ENCODE data around the gene RALGAPA1.
"Not testable (repeated sequence)": the region's sequence is repeated elsewhere in the genome, so short reads cannot be mapped to it uniquely, and the experiment has no call there.

Gene RALGAPA1

GRCh38 chr14:35747379-35747778 is 61.7 kb downstream of the RALGAPA1 start:
- DNase-seq (ENCODE audit: low read depth) = no peak
- no peak overlapping the region for H3K4me3 ChIP-seq (ENCODE audit: control insufficient read depth, low read depth, low read length)
- TF ChIP-seq, protein P1, sequence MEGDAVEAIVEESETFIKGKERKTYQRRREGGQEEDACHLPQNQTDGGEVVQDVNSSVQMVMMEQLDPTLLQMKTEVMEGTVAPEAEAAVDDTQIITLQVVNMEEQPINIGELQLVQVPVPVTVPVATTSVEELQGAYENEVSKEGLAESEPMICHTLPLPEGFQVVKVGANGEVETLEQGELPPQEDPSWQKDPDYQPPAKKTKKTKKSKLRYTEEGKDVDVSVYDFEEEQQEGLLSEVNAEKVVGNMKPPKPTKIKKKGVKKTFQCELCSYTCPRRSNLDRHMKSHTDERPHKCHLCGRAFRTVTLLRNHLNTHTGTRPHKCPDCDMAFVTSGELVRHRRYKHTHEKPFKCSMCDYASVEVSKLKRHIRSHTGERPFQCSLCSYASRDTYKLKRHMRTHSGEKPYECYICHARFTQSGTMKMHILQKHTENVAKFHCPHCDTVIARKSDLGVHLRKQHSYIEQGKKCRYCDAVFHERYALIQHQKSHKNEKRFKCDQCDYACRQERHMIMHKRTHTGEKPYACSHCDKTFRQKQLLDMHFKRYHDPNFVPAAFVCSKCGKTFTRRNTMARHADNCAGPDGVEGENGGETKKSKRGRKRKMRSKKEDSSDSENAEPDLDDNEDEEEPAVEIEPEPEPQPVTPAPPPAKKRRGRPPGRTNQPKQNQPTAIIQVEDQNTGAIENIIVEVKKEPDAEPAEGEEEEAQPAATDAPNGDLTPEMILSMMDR (conservative IDR thresholded peaks at IDR 0.05; ENCODE audit: control insufficient read depth, insufficient read depth, low read depth, low read length) = no peak

GRCh38 chr14:35742442-35742841 is 66.7 kb downstream of the RALGAPA1 start:
- H3K4me3 ChIP-seq (ENCODE audit: control insufficient read depth, low read depth, low read length) = no peak overlapping the region
- TF ChIP-seq, protein P1 (conservative IDR thresholded peaks at IDR 0.05; ENCODE audit: control insufficient read depth, insufficient read depth, low read depth, low read length) = no peak
- no peak for DNase-seq (ENCODE audit: low read depth)

- DNase-seq (ENCODE audit: low read depth) = no peak
- no peak overlapping the region for H3K4me3 ChIP-seq (ENCODE audit: control insufficient read depth, low read depth, low read length)
- TF ChIP-seq, protein P1 (conservative IDR thresholded peaks at IDR 0.05; ENCODE audit: control insufficient read depth, insufficient read depth, low read depth, low read length) = no peak
Observed at GRCh38 chr14:35742032-35742371, 67.1 kb downstream of the RALGAPA1 start.

DNA sequence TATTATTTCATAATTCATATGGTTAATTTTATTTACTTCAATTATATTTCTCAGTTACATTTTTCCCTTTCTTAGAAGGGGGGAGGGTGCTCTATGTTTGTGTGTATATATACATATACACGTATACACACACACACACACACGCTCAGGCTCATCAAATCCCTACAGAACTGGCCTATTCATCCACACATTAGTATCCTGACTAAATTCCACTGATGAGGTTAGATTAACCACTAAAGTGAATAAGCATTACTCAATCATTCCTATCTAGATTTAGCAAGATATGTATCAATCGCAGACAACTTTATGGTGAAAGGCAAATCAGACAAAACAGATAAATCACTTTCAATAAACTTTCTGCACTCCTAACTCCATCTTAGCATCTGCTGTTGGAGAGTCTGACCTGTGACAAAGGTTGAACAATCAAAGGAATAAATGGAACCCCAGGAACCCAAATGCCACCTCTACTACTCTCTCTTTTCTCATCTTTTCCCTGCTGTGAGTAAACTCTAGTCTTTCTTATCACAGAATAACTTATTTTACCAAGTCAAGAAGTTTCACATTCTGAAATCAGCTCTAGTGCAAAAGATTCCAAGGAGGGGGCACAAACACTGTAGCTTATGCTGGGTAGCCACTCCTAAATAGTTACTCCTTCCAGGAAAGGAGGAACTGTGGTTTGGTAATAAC is 67.6 kb downstream of the RALGAPA1 start:
- no peak overlapping the region for H3K4me3 ChIP-seq (ENCODE audit: control insufficient read depth, low read depth, low read length)
- TF ChIP-seq, protein P1 (conservative IDR thresholded peaks at IDR 0.05; ENCODE audit: control insufficient read depth, insufficient read depth, low read depth, low read length) = no peak
- DNase-seq (ENCODE audit: low read depth) = no peak

DNA sequence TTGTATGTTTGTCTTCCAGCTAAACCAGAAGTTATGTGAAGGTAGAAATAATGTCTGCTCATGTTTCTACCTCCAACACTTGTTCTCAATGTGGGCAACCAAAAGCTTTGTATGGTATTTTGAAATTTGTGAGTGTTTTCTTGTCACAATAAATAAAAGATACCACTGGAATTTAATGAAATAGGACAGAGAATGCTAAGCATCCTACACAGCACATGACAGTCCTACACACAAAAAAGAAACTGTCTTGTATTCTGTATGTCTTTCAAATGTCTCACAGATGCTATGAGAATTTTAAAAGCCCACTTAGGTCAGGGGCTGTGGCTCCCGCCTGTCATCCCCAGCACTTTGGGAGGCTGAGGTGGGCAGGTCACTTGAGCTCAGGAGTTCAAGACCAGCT is 68.9 kb downstream of the RALGAPA1 start:
- TF ChIP-seq, protein P1 (conservative IDR thresholded peaks at IDR 0.05; ENCODE audit: control insufficient read depth, insufficient read depth, low read depth, low read length) = no peak
- no peak overlapping the region for H3K4me3 ChIP-seq (ENCODE audit: control insufficient read depth, low read depth, low read length)
- DNase-seq (ENCODE audit: low read depth) = no peak

- H3K4me3 ChIP-seq (ENCODE audit: control insufficient read depth, low read depth, low read length); DNase-seq (ENCODE audit: low read depth): not testable (repeated sequence)
Observed at GRCh38 chr14:35735163-35735562, 73.9 kb downstream of the RALGAPA1 start.

GRCh38 chr14:35733510-35733909 is 75.6 kb downstream of the RALGAPA1 start:
- H3K4me3 ChIP-seq (ENCODE audit: control insufficient read depth, low read depth, low read length); DNase-seq (ENCODE audit: low read depth): not testable (repeated sequence)

DNA sequence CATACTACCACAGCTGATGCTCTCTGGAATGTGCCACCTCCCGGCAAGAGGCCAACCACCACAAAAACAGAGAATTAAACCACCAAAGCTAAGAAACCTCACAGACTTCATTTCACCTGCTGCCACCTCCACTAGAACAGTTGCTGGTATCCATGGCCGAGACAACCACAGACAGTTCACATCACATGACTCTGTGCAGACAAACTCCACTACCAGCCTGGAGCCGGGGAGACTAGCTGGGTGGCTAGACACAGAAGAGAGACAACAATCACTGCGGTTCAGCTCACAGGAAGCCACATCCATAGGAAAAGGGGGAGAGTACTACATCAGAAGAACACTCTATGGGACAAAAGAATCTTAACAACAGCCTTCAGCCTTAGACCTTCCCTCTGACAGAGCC is 78.2 kb downstream of the RALGAPA1 start:
- no peak overlapping the region for H3K4me3 ChIP-seq (ENCODE audit: control insufficient read depth, low read depth, low read length)
- TF ChIP-seq, protein P1 (conservative IDR thresholded peaks at IDR 0.05; ENCODE audit: control insufficient read depth, insufficient read depth, low read depth, low read length) = no peak
- no peak for DNase-seq (ENCODE audit: low read depth)
